Natural killer cell (primary cell): ENCODE measurements around the gene DEGS1. TPM values are rescaled to one million over a fixed set of nuclear protein-coding genes. Genes with fewer than 3 reads are reported as not detected.

Experiments
- ATAC-seq, 3 donors: fragments of 150-1000 bp in 2 of 3; fragments of 200-7000 bp in 1 of 3; cut with Tn5 transposase; 1 replicate in 1 of 3; 2 replicates in 2 of 3; pipeline ENCODE4 v1.10.0; 2021; ENCODE audit warnings: mild to moderate bottlenecking in 2 of 3, moderate library complexity in 2 of 3
- DNase-seq, 2 donors: peaks; one replicate each; pipeline versions ENCODE4 v3.0.0 to v3.0.0-alpha.2; 2013 to 2021; ENCODE audit warnings: mixed read lengths in 1 of 2
- H3K27ac ChIP-seq: one replicate; pipeline ENCODE4 v1.5.1; 2013; ENCODE audit warnings: mild to moderate bottlenecking, low read length
- H3K27me3 ChIP-seq: one replicate; pipeline ENCODE4 v1.6.1; 2013; ENCODE audit warnings: low read length; ENCODE audit not compliant: control insufficient read depth, insufficient read depth
- H3K36me3 ChIP-seq: one replicate; pipeline ENCODE4 v1.6.1; 2013; ENCODE audit warnings: low read length; ENCODE audit not compliant: control insufficient read depth, insufficient read depth
- H3K4me1 ChIP-seq: one replicate; pipeline ENCODE4 v1.6.1; 2013; ENCODE audit warnings: low read length; ENCODE audit not compliant: control insufficient read depth, insufficient read depth
- H3K4me3 ChIP-seq: one replicate; pipeline ENCODE4 v1.5.1; 2013; ENCODE audit warnings: low read length
- H3K9me3 ChIP-seq: one replicate; pipeline ENCODE4 v1.6.1; 2013; ENCODE audit warnings: low read length; ENCODE audit not compliant: control insufficient read depth, insufficient read depth
- H3K27ac Mint-ChIP-seq, 2 donors: one replicate each; pipeline ENCODE4 v1.8.0; 2022; ENCODE audit warnings: mild to moderate bottlenecking in 2 of 2, mixed read lengths in 2 of 2, moderate library complexity in 1 of 2
- H3K27me3 Mint-ChIP-seq, 2 donors: one replicate each; pipeline ENCODE4 v1.8.0; 2022; ENCODE audit warnings: low read depth in 2 of 2, mixed read lengths in 2 of 2
- H3K36me3 Mint-ChIP-seq: one replicate; pipeline ENCODE4 v1.8.0; 2022; ENCODE audit warnings: mixed read lengths
- H3K4me1 Mint-ChIP-seq, 2 donors: one replicate each; pipeline ENCODE4 v1.8.0; 2022; ENCODE audit warnings: mixed read lengths in 2 of 2
- H3K4me3 Mint-ChIP-seq: one replicate; pipeline ENCODE4 v1.8.0; 2022; ENCODE audit warnings: mild to moderate bottlenecking, moderate library complexity, mixed read lengths
- H3K9me3 Mint-ChIP-seq, 2 donors: one replicate each; pipeline ENCODE4 v1.8.0; 2022; ENCODE audit warnings: mixed read lengths in 2 of 2
- CTCF ChIP-seq: fragments of 200-600 bp; IDR thresholded peaks from one replicate; pipeline ENCODE4 v1.8.0; 2022; ENCODE audit warnings: antibody characterized with exemption
- WGBS: methylation state at CpG from one replicate; pipeline ENCODE4 v1.1.7; 2013; ENCODE audit warnings: missing lambda C conversion rate; ENCODE audit not compliant: insufficient coverage; 5-methylcytosine and 5-hydroxymethylcytosine counted together
- intact Hi-C: fragments of 100-400 bp; cut with micrococcal nuclease; formaldehyde crosslinking; loops from one replicate; pipeline ENCODE4 v1.14.2; 2022
- total RNA-seq, 4 donors: library from RNA; stranded (reverse); fragments of 120-200 nt in 1 of 4; gene quantifications; one replicate each; pipeline versions ENCODE4 v1.2.3 to v1.2.4, GENCODE V29; 2013 to 2022

DEGS1 gene
- total RNA-seq, 3 donors from 2014 or later (not counting 1 experiment from before 2014, with no cell fraction given): 28.6 to 29.2 (median 28.6) TPM

GRCh38 chr1:224234017-224234416 lies 51.0 kb downstream of the DEGS1 start:
- Histone ChIP-seq H3K27me3 (no peaks in the 10 kb centered on the region), H3K4me1 (no peaks in the 10 kb centered on the region), H3K4me3 (no peak overlapping the region), H3K27ac (no peak overlapping the region), H3K36me3 (peaks cover 33% of the 10 kb centered on the region), H3K9me3 (no peaks in the 10 kb centered on the region)
- no peaks in the 10 kb centered on the region for H3K27me3 Mint-ChIP-seq
- no peaks in the 10 kb centered on the region for H3K9me3 Mint-ChIP-seq
- intact Hi-C loops: no loop called here
- no peak overlapping the region for H3K27ac Mint-ChIP-seq
- ATAC-seq: no peak
- H3K4me1 Mint-ChIP-seq: no peaks in the 10 kb centered on the region
- H3K4me3 Mint-ChIP-seq: no peak overlapping the region
- no peak for DNase-seq
- peaks cover 6% of the 10 kb centered on the region for H3K36me3 Mint-ChIP-seq
- TF ChIP-seq CTCF: no peak

- 100% methylated on average over 1 of the region's 2 CpGs for WGBS
- H3K36me3 ChIP-seq: peaks cover 28% of the 10 kb centered on the region
- H3K9me3 ChIP-seq: no peaks in the 10 kb centered on the region
- H3K4me1 ChIP-seq: no peaks in the 10 kb centered on the region
- H3K27me3 Mint-ChIP-seq: no peaks in the 10 kb centered on the region
- H3K36me3 Mint-ChIP-seq: peaks cover 5% of the 10 kb centered on the region
- H3K27ac Mint-ChIP-seq: no peak overlapping the region
- DNase-seq: no peak
- H3K27me3 ChIP-seq: no peaks in the 10 kb centered on the region
- H3K27ac ChIP-seq: no peak overlapping the region
- no peaks in the 10 kb centered on the region for H3K4me1 Mint-ChIP-seq
- no peak overlapping the region for H3K4me3 ChIP-seq
- intact Hi-C loops: no loop called here
- no peak overlapping the region for H3K4me3 Mint-ChIP-seq
- no peak for TF ChIP-seq CTCF
- H3K9me3 Mint-ChIP-seq: no peaks in the 10 kb centered on the region
- no peak for ATAC-seq
Measured at GRCh38 chr1:224235813-224236493, 52.9 kb downstream of the DEGS1 start.

GRCh38 chr1:224237119-224237881 lies 54.3 kb downstream of the DEGS1 start:
- intact Hi-C loops: no loop called here
- TF ChIP-seq CTCF: no peak
- H3K4me1 ChIP-seq: no peaks in the 10 kb centered on the region
- H3K4me3 Mint-ChIP-seq: no peak overlapping the region
- no peak for DNase-seq
- no peak overlapping the region for H3K4me3 ChIP-seq
- no peak overlapping the region for H3K27ac ChIP-seq
- WGBS: 97% methylated on average over 9 of the region's 11 CpGs
- no peaks in the 10 kb centered on the region for H3K9me3 Mint-ChIP-seq
- H3K4me1 Mint-ChIP-seq: no peaks in the 10 kb centered on the region
- peaks cover 23% of the 10 kb centered on the region for H3K36me3 ChIP-seq
- H3K27me3 ChIP-seq: no peaks in the 10 kb centered on the region
- H3K27me3 Mint-ChIP-seq: no peaks in the 10 kb centered on the region
- no peaks in the 10 kb centered on the region for H3K36me3 Mint-ChIP-seq
- H3K27ac Mint-ChIP-seq: no peak overlapping the region
- H3K9me3 ChIP-seq: no peaks in the 10 kb centered on the region
- no peak for ATAC-seq
